ENCODE results near the gene MGAT5B. TPM values are rescaled to one million over a fixed set of nuclear protein-coding genes. Genes with fewer than 3 reads are reported as not detected.
A peak's percentile ranks its signal among the peaks of the same experiment; 100 is the strongest.

Gene MGAT5B
- total RNA-seq, 1 donor from 2014 or later = 0.20 TPM

GRCh38 chr17:76864024-76864423 is 4.2 kb upstream of the MGAT5B start:
- Mint-ChIP-seq H3K4me3 (ENCODE audit: unreplicated experiment) (no peak overlapping the region), H3K27ac (ENCODE audit: unreplicated experiment) (no peak overlapping the region), H3K9me3 (ENCODE audit: low read depth) (no peaks in the 10 kb centered on the region), H3K4me1 (ENCODE audit: low read depth) (peaks cover 13% of the 10 kb centered on the region), H3K36me3 (ENCODE audit: low read depth) (no peaks in the 10 kb centered on the region), H3K27me3 (ENCODE audit: low read depth) (peaks cover 11% of the 10 kb centered on the region)
- no peak for DNase-seq (ENCODE audit: low spot score)
- no peak for TF ChIP-seq CTCF (IDR thresholded peaks at IDR 0.05)

GRCh38 chr17:76865174-76865573 is 3.0 kb upstream of the MGAT5B start:
- DNase-seq (ENCODE audit: low spot score) = no peak
- Mint-ChIP-seq H3K4me1 (ENCODE audit: low read depth) (peaks cover 13% of the 10 kb centered on the region), H3K4me3 (ENCODE audit: unreplicated experiment) (no peak overlapping the region), H3K27ac (ENCODE audit: unreplicated experiment) (no peak overlapping the region), H3K9me3 (ENCODE audit: low read depth) (no peaks in the 10 kb centered on the region), H3K27me3 (ENCODE audit: low read depth) (peaks cover 10% of the 10 kb centered on the region), H3K36me3 (ENCODE audit: low read depth) (no peaks in the 10 kb centered on the region)
- no peak for TF ChIP-seq CTCF (IDR thresholded peaks at IDR 0.05)

- Mint-ChIP-seq H3K27ac (ENCODE audit: unreplicated experiment) (no peak overlapping the region), H3K4me1 (ENCODE audit: low read depth) (peaks cover 13% of the 10 kb centered on the region), H3K27me3 (ENCODE audit: low read depth) (peaks cover 10% of the 10 kb centered on the region), H3K36me3 (ENCODE audit: low read depth) (no peaks in the 10 kb centered on the region), H3K9me3 (ENCODE audit: low read depth) (no peaks in the 10 kb centered on the region), H3K4me3 (ENCODE audit: unreplicated experiment) (no peak overlapping the region)
- TF ChIP-seq CTCF (IDR thresholded peaks at IDR 0.05) = no peak
- no peak for DNase-seq (ENCODE audit: low spot score)
Measured at GRCh38 chr17:76866203-76866602, 2.0 kb upstream of the MGAT5B start.

GRCh38 chr17:76866774-76867577 is 1.2 kb upstream of the MGAT5B start:
- Mint-ChIP-seq H3K27me3 (ENCODE audit: low read depth) (peaks cover 7% of the 10 kb centered on the region), H3K4me3 (ENCODE audit: unreplicated experiment) (peak overlapping the region; percentile 62), H3K36me3 (ENCODE audit: low read depth) (no peaks in the 10 kb centered on the region), H3K9me3 (ENCODE audit: low read depth) (no peaks in the 10 kb centered on the region), H3K4me1 (ENCODE audit: low read depth) (peaks cover 14% of the 10 kb centered on the region), H3K27ac (ENCODE audit: unreplicated experiment) (no peak overlapping the region)
- no peak for DNase-seq (ENCODE audit: low spot score)
- TF ChIP-seq CTCF (IDR thresholded peaks at IDR 0.05) = no peak

GRCh38 chr17:76867578-76868175 is 527 bp upstream of the MGAT5B start:
- H3K27me3 Mint-ChIP-seq (ENCODE audit: low read depth) = peaks cover 8% of the 10 kb centered on the region
- H3K9me3 Mint-ChIP-seq (ENCODE audit: low read depth) = no peaks in the 10 kb centered on the region
- peaks cover 21% of the 10 kb centered on the region for H3K4me1 Mint-ChIP-seq (ENCODE audit: low read depth)
- no peak overlapping the region for H3K27ac Mint-ChIP-seq (ENCODE audit: unreplicated experiment)
- DNase-seq (ENCODE audit: low spot score) = no peak
- peak overlapping the region; percentile 62 for H3K4me3 Mint-ChIP-seq (ENCODE audit: unreplicated experiment)
- TF ChIP-seq CTCF (IDR thresholded peaks at IDR 0.05) = no peak
- no peaks in the 10 kb centered on the region for H3K36me3 Mint-ChIP-seq (ENCODE audit: low read depth)

Measured in chondrocyte (in vitro differentiated cells).